Body of pancreas (tissue), 4 donors: ENCODE data around the gene PLEKHA7.

Experiments used
- CTCF ChIP-seq, 7 experiments: fragments of 450-650 bp in 4 of 7; fragments of 200-600 bp in 3 of 7; sonication (generic) in 3 of 7; IDR thresholded peaks; one replicate each; pipeline ENCODE4 v1.5.1; 2016 to 2019; ENCODE audit warnings: antibody characterized with exemption in 7 of 7
- POLR2A ChIP-seq, 3 donors: fragments of 450-650 bp; IDR thresholded peaks; one replicate each; pipeline ENCODE4 v1.6.1; 2016; ENCODE audit warnings: antibody characterized with exemption in 3 of 3, mild to moderate bottlenecking in 2 of 3

- TF ChIP-seq CTCF (IDR thresholded peaks at IDR 0.05) (no peak), POLR2A (IDR thresholded peaks at IDR 0.05) (no peak)
Observed at GRCh38 chr11:16936643-16937042, 77.6 kb downstream of the PLEKHA7 start.
